ENCODE data around the gene MYL5.

DNA sequence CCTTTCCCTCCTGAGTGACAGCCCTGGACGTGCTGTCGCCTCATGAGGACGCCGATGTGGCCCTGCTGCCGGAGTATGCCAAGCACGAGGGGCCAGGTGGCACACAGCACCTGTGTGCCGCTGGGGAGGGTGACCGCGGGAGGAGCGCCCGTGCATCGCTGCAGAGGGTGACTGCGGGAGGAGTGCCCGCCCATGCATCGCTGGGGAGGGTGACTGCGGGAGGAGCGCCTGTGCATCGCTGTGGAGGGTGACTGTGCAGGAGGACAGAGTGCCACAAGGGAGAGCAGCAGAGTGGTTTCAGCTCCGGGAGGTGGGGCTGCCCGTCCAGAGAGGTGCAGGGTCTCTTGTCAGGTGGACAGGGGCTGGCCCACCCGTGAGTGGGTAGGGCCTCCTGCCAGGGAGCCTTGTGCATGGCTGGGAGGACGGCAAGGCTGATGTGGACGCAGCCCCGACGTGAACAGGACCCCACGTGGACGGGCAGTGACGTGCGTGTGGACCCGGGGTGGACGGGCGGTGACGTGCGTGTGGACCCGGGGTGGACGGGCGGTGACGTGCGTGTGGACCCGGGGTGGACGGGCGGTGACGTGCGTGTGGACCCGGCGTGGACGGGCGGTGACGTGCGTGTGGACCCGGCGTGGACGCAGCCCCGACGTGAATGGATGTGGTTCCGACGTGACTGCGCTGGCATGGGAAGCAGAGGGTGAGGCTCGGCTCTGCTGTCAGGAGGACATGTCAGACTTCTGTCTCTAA is 45.9 kb downstream of the MYL5 start:
- TF ChIP-seq, protein P1, sequence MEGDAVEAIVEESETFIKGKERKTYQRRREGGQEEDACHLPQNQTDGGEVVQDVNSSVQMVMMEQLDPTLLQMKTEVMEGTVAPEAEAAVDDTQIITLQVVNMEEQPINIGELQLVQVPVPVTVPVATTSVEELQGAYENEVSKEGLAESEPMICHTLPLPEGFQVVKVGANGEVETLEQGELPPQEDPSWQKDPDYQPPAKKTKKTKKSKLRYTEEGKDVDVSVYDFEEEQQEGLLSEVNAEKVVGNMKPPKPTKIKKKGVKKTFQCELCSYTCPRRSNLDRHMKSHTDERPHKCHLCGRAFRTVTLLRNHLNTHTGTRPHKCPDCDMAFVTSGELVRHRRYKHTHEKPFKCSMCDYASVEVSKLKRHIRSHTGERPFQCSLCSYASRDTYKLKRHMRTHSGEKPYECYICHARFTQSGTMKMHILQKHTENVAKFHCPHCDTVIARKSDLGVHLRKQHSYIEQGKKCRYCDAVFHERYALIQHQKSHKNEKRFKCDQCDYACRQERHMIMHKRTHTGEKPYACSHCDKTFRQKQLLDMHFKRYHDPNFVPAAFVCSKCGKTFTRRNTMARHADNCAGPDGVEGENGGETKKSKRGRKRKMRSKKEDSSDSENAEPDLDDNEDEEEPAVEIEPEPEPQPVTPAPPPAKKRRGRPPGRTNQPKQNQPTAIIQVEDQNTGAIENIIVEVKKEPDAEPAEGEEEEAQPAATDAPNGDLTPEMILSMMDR (conservative IDR thresholded peaks at IDR 0.05; ENCODE audit: low read depth, low read length): no peak
- TF ChIP-seq EZH2 (IDR thresholded peaks at IDR 0.05; ENCODE audit: borderline replicate concordance, low read depth, low read length, poor library complexity, severe bottlenecking): no peak

All from A673 (cell line).